D721Med (cell line): Measurements from ENCODE around the gene CD80.

Experiments used
- DNase-seq: peaks from one replicate; pipeline ENCODE4 v3.0.0; 2011; ENCODE audit warnings: low spot score; ENCODE audit not compliant: insufficient read length
- FAIRE-seq: peaks from 2 replicates; lab custom pipeline; 2011; peaks lifted over from hg19 to GRCh38; lab: Jason Lieb, UNC
- CTCF ChIP-seq: IDR thresholded peaks from 2 replicates; pipeline ENCODE4 v1.5.1; 2012; ENCODE audit warnings: mild to moderate bottlenecking, control low read depth; ENCODE audit not compliant: insufficient read depth; ENCODE audit errors: missing control alignments

The CD80 gene

GRCh38 chr3:119547227-119547626 is 12.2 kb downstream of the CD80 start:
- DNase-seq = no peak
- no peak for TF ChIP-seq CTCF
- no peak for FAIRE-seq

GRCh38 chr3:119543147-119543546 is 16.3 kb downstream of the CD80 start:
- FAIRE-seq (no peak), DNase-seq (no peak)
- TF ChIP-seq CTCF = no peak

- TF ChIP-seq CTCF = no peak
- DNase-seq (no peak), FAIRE-seq (no peak)
Observed at GRCh38 chr3:119542168-119542767, 17.1 kb downstream of the CD80 start.

GRCh38 chr3:119541547-119541946 is 17.9 kb downstream of the CD80 start:
- FAIRE-seq (no peak), DNase-seq (no peak)
- no peak for TF ChIP-seq CTCF

GRCh38 chr3:119538772-119539171 is 20.6 kb downstream of the CD80 start:
- DNase-seq (no peak), FAIRE-seq (no peak)

GRCh38 chr3:119536757-119537156 is 22.7 kb downstream of the CD80 start:
- TF ChIP-seq CTCF = no peak
- FAIRE-seq (no peak), DNase-seq (no peak)

More at GRCh38 chr3:119538772-119539171, 20.6 kb downstream of the CD80 start:
- no peak for TF ChIP-seq CTCF

- DNase-seq = no peak
- no peak for TF ChIP-seq CTCF
- no peak for FAIRE-seq
Observed at GRCh38 chr3:119534296-119534695, 25.1 kb downstream of the CD80 start.
